ENCODE results near the gene TNRC6C. TPM values are rescaled to one million over a fixed set of nuclear protein-coding genes. Genes with fewer than 3 reads are reported as not detected.
A peak's percentile ranks its signal among the peaks of the same experiment; 100 is the strongest.

Gene TNRC6C
- total and polyA plus RNA-seq, 2 experiments from 2014 or later, result 4.2 to 5.6 TPM

DNA sequence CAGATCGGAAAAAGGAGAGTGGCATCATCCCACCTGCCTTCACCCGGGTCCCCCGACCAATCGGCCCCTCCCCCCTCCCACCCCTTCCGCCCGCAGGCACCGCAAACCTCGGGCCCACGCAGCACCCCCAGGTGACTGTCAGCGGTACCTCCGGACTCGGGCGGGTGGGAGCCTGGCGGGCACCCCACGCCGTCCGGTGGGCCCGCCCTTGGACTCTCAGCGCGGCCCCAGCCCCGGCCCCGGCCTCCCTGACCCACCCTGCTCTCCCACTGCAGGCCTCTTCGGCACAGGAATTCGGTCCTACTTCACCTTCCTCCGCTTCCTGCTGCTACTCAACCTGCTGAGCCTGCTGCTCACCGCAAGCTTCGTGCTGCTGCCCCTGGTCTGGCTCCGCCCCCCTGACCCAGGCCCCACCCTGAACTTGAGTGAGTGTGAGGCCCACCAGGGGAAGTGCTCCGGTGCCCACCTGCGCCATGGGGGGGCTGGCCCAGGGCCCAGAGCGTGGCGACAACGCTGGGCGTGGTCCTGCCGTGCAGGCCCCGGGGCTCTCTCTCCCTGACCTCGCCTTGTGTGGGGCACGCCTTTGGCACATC, 173.7 kb downstream of the TNRC6C start:
- 49% methylated on average over 15 of the region's 38 CpGs for WGBS (ENCODE audit: low lambda C conversion rate, missing lambda C conversion rate)
- H3K79me2 ChIP-seq, result no peaks in the 10 kb centered on the region
- H3K4me1 ChIP-seq (ENCODE audit: insufficient read depth), result peaks cover 18% of the 10 kb centered on the region
- H3K9me3 ChIP-seq (ENCODE audit: low read depth), result no peaks in the 10 kb centered on the region
- no peak overlapping the region for H2AFZ ChIP-seq
- H3K36me3 ChIP-seq (replicated peaks; ENCODE audit: insufficient read depth, low read depth), result no peaks in the 10 kb centered on the region
- peak; percentile 63 for DNase-seq (ENCODE audit: low spot score)
- H3K4me3 ChIP-seq, result no peak overlapping the region
- H3K4me2 ChIP-seq, result peak overlapping the region; percentile 87
- peaks cover 11% of the 10 kb centered on the region for H3K27me3 ChIP-seq
- no peaks in the 10 kb centered on the region for H3K9me2 ChIP-seq (replicated peaks; ENCODE audit: insufficient read depth)
- no peaks in the 10 kb centered on the region for H4K20me1 ChIP-seq (ENCODE audit: insufficient read depth, poor library complexity, severe bottlenecking)
- peak overlapping the region; percentile 27 for H3K27ac ChIP-seq
- no peak for TF ChIP-seq EZH2 (IDR thresholded peaks at IDR 0.05; ENCODE audit: borderline replicate concordance)
- no peak for TF ChIP-seq EZH2phosphoT487 (IDR thresholded peaks at IDR 0.05; ENCODE audit: low read depth, severe bottlenecking, unreplicated experiment)
- TF ChIP-seq, protein P1, sequence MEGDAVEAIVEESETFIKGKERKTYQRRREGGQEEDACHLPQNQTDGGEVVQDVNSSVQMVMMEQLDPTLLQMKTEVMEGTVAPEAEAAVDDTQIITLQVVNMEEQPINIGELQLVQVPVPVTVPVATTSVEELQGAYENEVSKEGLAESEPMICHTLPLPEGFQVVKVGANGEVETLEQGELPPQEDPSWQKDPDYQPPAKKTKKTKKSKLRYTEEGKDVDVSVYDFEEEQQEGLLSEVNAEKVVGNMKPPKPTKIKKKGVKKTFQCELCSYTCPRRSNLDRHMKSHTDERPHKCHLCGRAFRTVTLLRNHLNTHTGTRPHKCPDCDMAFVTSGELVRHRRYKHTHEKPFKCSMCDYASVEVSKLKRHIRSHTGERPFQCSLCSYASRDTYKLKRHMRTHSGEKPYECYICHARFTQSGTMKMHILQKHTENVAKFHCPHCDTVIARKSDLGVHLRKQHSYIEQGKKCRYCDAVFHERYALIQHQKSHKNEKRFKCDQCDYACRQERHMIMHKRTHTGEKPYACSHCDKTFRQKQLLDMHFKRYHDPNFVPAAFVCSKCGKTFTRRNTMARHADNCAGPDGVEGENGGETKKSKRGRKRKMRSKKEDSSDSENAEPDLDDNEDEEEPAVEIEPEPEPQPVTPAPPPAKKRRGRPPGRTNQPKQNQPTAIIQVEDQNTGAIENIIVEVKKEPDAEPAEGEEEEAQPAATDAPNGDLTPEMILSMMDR (IDR thresholded peaks at IDR 0.05; ENCODE audit: poor library complexity), result no peak

DNA sequence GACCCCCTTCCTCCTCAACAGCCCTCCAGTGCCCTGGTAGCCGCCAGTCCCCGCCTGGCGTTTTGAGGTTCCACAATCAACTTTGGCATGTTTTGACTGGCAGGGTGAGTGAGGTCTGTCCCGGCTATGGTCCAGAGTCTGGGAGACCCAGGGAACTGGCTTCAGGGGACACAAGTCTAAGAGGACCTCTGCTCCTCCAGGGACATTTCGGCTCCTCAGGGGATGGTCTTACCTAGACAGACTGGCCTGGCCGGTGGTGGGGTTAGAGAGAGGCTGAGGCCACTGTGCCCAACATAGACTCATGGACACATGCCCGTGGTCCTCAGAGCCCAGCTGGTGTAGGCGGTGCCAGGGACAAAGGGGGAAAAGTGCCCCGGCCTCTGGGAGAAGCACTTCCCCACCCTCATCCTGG, 174.3 kb downstream of the TNRC6C start:
- Histone ChIP-seq H3K4me2 (no peak overlapping the region), H3K9me3 (ENCODE audit: low read depth) (no peaks in the 10 kb centered on the region), H3K27me3 (peaks cover 11% of the 10 kb centered on the region), H3K4me3 (no peak overlapping the region), H4K20me1 (ENCODE audit: insufficient read depth, poor library complexity, severe bottlenecking) (no peaks in the 10 kb centered on the region), H3K4me1 (ENCODE audit: insufficient read depth) (peaks cover 13% of the 10 kb centered on the region), H3K9me2 (replicated peaks; ENCODE audit: insufficient read depth) (no peaks in the 10 kb centered on the region), H3K79me2 (no peaks in the 10 kb centered on the region), H2AFZ (no peak overlapping the region), H3K36me3 (replicated peaks; ENCODE audit: insufficient read depth, low read depth) (no peaks in the 10 kb centered on the region), H3K27ac (no peak overlapping the region)
- DNase-seq (ENCODE audit: low spot score), result no peak
- TF ChIP-seq, protein P1 (IDR thresholded peaks at IDR 0.05; ENCODE audit: poor library complexity), result no peak
- no peak for TF ChIP-seq EZH2 (IDR thresholded peaks at IDR 0.05; ENCODE audit: borderline replicate concordance)
- no peak for TF ChIP-seq EZH2phosphoT487 (IDR thresholded peaks at IDR 0.05; ENCODE audit: low read depth, severe bottlenecking, unreplicated experiment)
- WGBS (ENCODE audit: low lambda C conversion rate, missing lambda C conversion rate), result 93% methylated on average over 9 of the region's 9 CpGs

DNA sequence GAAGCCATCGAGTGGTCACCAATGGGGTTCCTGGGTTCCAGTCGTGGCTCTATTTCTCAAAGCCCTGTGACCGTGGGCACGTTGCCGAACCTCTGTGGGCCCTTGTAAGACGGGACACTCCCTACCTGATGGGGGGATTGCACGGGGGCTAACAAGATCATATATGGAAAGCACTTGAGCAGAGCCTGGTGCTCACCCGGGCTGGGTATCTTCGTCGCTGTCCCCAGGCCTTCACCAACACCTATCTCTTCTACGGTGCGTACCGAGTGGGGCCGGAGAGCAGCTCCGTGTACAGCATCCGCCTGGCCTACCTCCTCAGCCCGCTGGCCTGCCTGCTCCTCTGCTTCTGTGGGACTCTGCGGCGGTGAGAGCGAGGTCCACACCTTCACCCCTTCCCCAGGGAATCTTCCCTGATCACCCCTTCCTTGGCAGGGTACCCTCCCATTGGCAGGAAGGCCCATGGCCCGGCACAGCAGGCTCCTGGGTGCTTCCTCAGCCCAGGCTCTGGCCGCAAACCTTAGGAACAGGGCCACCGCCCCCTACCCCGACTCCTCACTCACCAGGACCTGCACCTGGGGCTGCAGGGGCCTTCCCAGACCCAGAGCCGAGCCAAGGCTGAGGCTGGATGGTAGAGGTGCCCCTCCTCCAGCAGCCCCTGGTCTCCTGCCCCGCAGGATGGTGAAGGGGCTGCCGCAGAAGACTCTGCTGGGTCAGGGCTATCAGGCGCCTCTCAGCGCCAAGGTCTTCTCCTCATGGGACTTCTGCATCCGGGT, 174.9 kb downstream of the TNRC6C start:
- DNase-seq (ENCODE audit: low spot score), result no peak

More for the DNA sequence above, 174.9 kb downstream of the TNRC6C start:
- H3K36me3 ChIP-seq (replicated peaks; ENCODE audit: insufficient read depth, low read depth), result no peaks in the 10 kb centered on the region
- H3K9me2 ChIP-seq (replicated peaks; ENCODE audit: insufficient read depth), result no peaks in the 10 kb centered on the region
- no peaks in the 10 kb centered on the region for H3K79me2 ChIP-seq
- no peak overlapping the region for H3K4me2 ChIP-seq
- peaks cover 12% of the 10 kb centered on the region for H3K4me1 ChIP-seq (ENCODE audit: insufficient read depth)
- H3K9me3 ChIP-seq (ENCODE audit: low read depth), result no peaks in the 10 kb centered on the region
- H3K27me3 ChIP-seq, result peaks cover 11% of the 10 kb centered on the region
- H3K27ac ChIP-seq, result no peak overlapping the region
- no peaks in the 10 kb centered on the region for H4K20me1 ChIP-seq (ENCODE audit: insufficient read depth, poor library complexity, severe bottlenecking)
- H2AFZ ChIP-seq, result no peak overlapping the region
- H3K4me3 ChIP-seq, result no peak overlapping the region
- WGBS (ENCODE audit: low lambda C conversion rate, missing lambda C conversion rate), result 95% methylated on average over 29 of the region's 30 CpGs
- TF ChIP-seq, protein P1 (IDR thresholded peaks at IDR 0.05; ENCODE audit: poor library complexity), result no peak
- no peak for TF ChIP-seq EZH2phosphoT487 (IDR thresholded peaks at IDR 0.05; ENCODE audit: low read depth, severe bottlenecking, unreplicated experiment)
- no peak for TF ChIP-seq EZH2 (IDR thresholded peaks at IDR 0.05; ENCODE audit: borderline replicate concordance)

Data from hepatocyte (in vitro differentiated cells).